DOHH2 (cell line): ENCODE measurements around the gene LYZ.

Experiments used
- H3F3A ChIP-seq: fragments of 200-600 bp; sonication (generic), shearing (Covaris generic); 2 replicates; pipeline ENCODE4 v1.6.0; 2016; ENCODE audit warnings: antibody characterized with exemption, mild to moderate bottlenecking; ENCODE audit not compliant: control insufficient read depth, insufficient read depth
- H3K27ac ChIP-seq: fragments of 200-600 bp; sonication (generic); 2 replicates; pipeline ENCODE4 v1.5.1; 2014; ENCODE audit warnings: low read depth, mild to moderate bottlenecking, low read length, moderate library complexity
- H3K27me3 ChIP-seq: fragments of 200-600 bp; sonication (generic); 2 replicates; pipeline ENCODE4 v1.6.1; 2014; ENCODE audit warnings: mild to moderate bottlenecking, low read length, mixed read lengths; ENCODE audit not compliant: control insufficient read depth
- H3K36me3 ChIP-seq: fragments of 200-600 bp; sonication (generic); 2 replicates; pipeline ENCODE4 v1.6.1; 2014; ENCODE audit warnings: mild to moderate bottlenecking, low read length, moderate library complexity, mixed read lengths; ENCODE audit not compliant: control insufficient read depth
- H3K4me1 ChIP-seq: fragments of 200-600 bp; sonication (generic); 2 replicates; pipeline ENCODE4 v1.6.1; 2014; ENCODE audit warnings: mild to moderate bottlenecking, low read length, mixed read lengths; ENCODE audit not compliant: control insufficient read depth
- H3K4me2 ChIP-seq: fragments of 200-600 bp; sonication (generic); 2 replicates; pipeline ENCODE4 v1.6.0; 2014; ENCODE audit warnings: mild to moderate bottlenecking, low read length, moderate library complexity
- H3K4me3 ChIP-seq: fragments of 200-600 bp; sonication (generic); 2 replicates; pipeline ENCODE4 v1.5.1; 2014; ENCODE audit warnings: mild to moderate bottlenecking, low read length, mixed read lengths
- H3K79me2 ChIP-seq: fragments of 200-600 bp; sonication (generic); 2 replicates; pipeline ENCODE4 v1.6.1; 2014; ENCODE audit warnings: mild to moderate bottlenecking, low read length, mixed read lengths; ENCODE audit not compliant: control insufficient read depth
- H3K9me2 ChIP-seq: fragments of 200-600 bp; sonication (generic); replicated peaks from 2 replicates; pipeline ENCODE4 v1.6.1; 2014; ENCODE audit warnings: mild to moderate bottlenecking, low read length, mixed read lengths; ENCODE audit not compliant: control insufficient read depth
- H3K9me3 ChIP-seq: fragments of 200-600 bp; sonication (generic); 2 replicates; pipeline ENCODE4 v1.6.1; 2014; ENCODE audit warnings: antibody characterized with exemption, low read length, mixed read lengths; ENCODE audit not compliant: control insufficient read depth, insufficient read depth
- H4K20me1 ChIP-seq: fragments of 200-600 bp; sonication (generic); 2 replicates; pipeline ENCODE4 v1.6.0; 2014; ENCODE audit warnings: low read depth, mild to moderate bottlenecking, antibody characterized with exemption, low read length, moderate library complexity; ENCODE audit not compliant: control insufficient read depth, insufficient read depth
- EZH2phosphoT487 ChIP-seq: fragments of 200-600 bp; sonication (generic); IDR thresholded peaks from 2 replicates; pipeline ENCODE4 v1.6.1; 2017; ENCODE audit warnings: borderline replicate concordance, mild to moderate bottlenecking, antibody characterized with exemption, low read length, moderate library complexity, mixed read lengths
- TF ChIP-seq, protein P1 (sequence below): fragments of 200-600 bp; sonication (generic); IDR thresholded peaks from one replicate; pipeline ENCODE4 v1.5.1; 2014; ENCODE audit warnings: antibody characterized with exemption, mild to moderate bottlenecking, low read depth, low read length; ENCODE audit not compliant: poor library complexity, severe bottlenecking

The LYZ gene

DNA sequence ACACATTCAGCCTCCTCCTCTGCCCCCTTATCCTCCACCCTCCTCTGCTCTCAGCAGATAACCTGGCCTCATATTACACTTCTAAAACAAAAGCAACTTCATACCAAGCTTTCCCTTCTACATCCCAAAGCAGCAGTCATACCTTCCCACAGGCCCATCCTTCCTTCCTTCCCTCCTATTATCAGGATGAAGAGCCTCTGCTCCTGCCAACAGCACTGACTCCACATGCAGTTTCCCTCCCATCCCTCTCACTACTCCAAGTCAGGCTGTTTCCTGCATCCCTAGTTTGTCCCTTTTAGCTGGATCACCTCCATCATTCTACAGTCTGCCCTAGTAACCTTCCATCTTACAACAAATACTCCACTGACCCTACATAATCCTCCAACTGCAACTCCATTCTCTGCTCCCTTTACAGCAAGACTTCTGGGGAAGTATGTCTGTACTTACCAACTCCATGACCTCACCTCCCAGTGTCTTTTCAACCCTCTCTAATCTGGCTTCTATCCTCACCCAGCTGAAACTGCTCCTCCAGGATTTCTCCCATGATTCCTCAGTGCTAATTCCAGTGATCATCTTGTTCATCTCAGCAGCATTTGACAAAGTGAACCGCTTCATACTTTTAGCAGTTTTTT, 6.5 kb downstream of the LYZ start:
- H3K4me3 ChIP-seq: no peak overlapping the region
- H3K9me2 ChIP-seq: no peaks in the 10 kb centered on the region
- H4K20me1 ChIP-seq: no peaks in the 10 kb centered on the region
- H3K4me1 ChIP-seq: peaks cover 16% of the 10 kb centered on the region
- TF ChIP-seq, protein P1, sequence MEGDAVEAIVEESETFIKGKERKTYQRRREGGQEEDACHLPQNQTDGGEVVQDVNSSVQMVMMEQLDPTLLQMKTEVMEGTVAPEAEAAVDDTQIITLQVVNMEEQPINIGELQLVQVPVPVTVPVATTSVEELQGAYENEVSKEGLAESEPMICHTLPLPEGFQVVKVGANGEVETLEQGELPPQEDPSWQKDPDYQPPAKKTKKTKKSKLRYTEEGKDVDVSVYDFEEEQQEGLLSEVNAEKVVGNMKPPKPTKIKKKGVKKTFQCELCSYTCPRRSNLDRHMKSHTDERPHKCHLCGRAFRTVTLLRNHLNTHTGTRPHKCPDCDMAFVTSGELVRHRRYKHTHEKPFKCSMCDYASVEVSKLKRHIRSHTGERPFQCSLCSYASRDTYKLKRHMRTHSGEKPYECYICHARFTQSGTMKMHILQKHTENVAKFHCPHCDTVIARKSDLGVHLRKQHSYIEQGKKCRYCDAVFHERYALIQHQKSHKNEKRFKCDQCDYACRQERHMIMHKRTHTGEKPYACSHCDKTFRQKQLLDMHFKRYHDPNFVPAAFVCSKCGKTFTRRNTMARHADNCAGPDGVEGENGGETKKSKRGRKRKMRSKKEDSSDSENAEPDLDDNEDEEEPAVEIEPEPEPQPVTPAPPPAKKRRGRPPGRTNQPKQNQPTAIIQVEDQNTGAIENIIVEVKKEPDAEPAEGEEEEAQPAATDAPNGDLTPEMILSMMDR: no peak
- peaks cover 6% of the 10 kb centered on the region; the same call in 1 of the 2 replicates for H3F3A ChIP-seq
- H3K4me2 ChIP-seq: no peak overlapping the region
- H3K36me3 ChIP-seq: peaks cover under 1% of the 10 kb centered on the region
- H3K27ac ChIP-seq: no peak overlapping the region
- no peaks in the 10 kb centered on the region for H3K27me3 ChIP-seq
- H3K79me2 ChIP-seq: peaks cover 2% of the 10 kb centered on the region
- H3K9me3 ChIP-seq: no peaks in the 10 kb centered on the region

DNA sequence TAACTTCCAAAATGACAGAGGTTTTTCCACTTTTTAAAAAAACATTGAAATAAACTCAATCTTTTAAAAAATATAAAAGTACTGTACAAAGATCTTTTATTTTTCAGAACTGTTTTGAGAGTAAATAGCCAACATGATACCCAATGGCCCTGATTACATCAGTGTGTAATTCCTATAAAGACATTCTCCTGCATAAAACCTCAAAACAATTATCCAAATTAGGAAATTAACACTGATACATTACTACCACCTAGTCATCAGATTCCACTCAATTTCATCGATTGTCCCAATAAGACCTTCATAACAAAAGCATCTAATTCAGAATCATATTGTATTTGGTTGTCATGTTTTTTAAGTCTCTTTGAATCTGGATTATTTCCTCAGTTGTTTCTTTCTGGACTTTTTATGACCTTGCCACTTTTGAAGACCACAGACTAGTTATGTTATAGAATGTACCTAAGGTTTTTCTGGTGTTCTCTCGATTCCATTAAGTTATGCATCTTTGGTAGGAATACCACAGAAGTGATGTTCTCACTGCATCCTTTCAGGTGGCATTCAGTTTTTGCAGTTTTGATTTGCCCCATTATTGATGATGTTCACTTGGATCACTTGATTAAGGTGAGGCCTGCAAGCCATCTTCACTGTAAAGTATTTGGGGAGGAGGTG, 7.3 kb downstream of the LYZ start:
- H3K9me2 ChIP-seq: no peaks in the 10 kb centered on the region
- H4K20me1 ChIP-seq: no peaks in the 10 kb centered on the region
- peaks cover 9% of the 10 kb centered on the region for H3K36me3 ChIP-seq
- peaks cover 10% of the 10 kb centered on the region for H3K79me2 ChIP-seq
- peaks cover 6% of the 10 kb centered on the region; the same call in 1 of the 2 replicates for H3F3A ChIP-seq
- H3K4me1 ChIP-seq: peaks cover 16% of the 10 kb centered on the region
- TF ChIP-seq, protein P1: no peak
- TF ChIP-seq EZH2phosphoT487: no peak
- H3K4me3 ChIP-seq: no peak overlapping the region
- H3K9me3 ChIP-seq: no peaks in the 10 kb centered on the region
- no peak overlapping the region for H3K27ac ChIP-seq
- no peaks in the 10 kb centered on the region for H3K27me3 ChIP-seq
- no peak overlapping the region for H3K4me2 ChIP-seq

DNA sequence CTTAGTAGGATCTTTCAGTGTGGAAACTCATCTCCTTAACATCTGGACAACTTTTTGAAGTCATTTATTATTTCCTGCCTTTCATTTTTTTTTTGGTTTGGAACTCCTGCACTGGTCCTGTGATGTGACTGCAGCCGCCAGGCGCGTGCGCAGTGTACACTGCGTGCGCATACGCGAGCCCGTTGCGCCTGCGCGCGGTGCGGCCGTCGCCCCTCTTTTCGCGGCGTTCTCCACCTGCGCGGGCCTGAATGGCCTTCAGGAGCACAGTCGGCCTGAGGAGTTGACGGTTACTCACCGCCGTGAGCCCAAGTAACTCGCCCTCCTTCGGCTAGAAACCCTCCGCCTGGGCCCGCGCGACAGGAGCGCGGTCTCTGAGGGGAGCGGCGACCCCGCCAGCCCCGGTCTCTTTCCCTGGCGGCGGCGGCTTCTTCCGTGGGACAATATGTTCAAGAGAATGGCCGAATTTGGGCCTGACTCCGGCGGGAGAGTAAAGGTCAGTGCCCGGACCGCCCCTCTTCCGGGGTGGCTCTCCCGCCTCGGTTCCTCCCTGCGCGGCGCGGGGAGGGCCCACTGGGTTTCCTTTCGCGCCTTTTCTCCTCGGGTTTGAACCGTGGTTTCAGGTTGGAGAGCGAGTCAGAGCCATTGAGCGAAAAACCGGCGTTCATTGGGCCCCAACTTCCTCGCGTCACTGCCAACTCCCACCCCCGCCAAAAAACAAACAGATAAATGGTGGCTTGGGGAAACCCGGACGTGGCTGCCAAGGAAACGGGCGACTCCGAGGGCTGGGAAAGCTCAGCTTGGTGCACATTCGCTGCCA, 11.6 kb downstream of the LYZ start, which contains the start of gene YEATS4:
Gene YEATS4, plus strand, starts transcription at position 213 of the 817 bp plus-strand sequence. Its CDS starts 230 bp downstream, at position 443.
- Histone ChIP-seq H3K79me2 (peaks cover 49% of the 10 kb centered on the region), H3K9me3 (no peaks in the 10 kb centered on the region), H3K4me1 (peaks cover 37% of the 10 kb centered on the region), H3K4me3 (peak within 1 kb of the TSS; percentile 99), H4K20me1 (0 out of 2 replicates have a peak, but pooled peaks cover 3% of the 10 kb centered on the region), H3K27ac (peak within 1 kb of the TSS; percentile 84), H3K36me3 (peaks cover 45% of the 10 kb centered on the region), H3F3A (peaks cover 6% of the 10 kb centered on the region; the same call in 1 of the 2 replicates), H3K4me2 (peak within 1 kb of the TSS; percentile 84), H3K27me3 (no peaks in the 10 kb centered on the region), H3K9me2 (no peaks in the 10 kb centered on the region)
- no peak for TF ChIP-seq EZH2phosphoT487
- TF ChIP-seq, protein P1: peak; percentile 14
